T-cell (primary cell): ENCODE measurements around the gene MTFMT. TPM values are rescaled to one million over a fixed set of nuclear protein-coding genes. Genes with fewer than 3 reads are reported as not detected.
A peak's percentile ranks its signal among the peaks of the same experiment; 100 is the strongest.

Experiments used
- ATAC-seq, 4 experiments: fragments of 200-7000 bp in 3 of 4; fragments of 150-1000 bp in 1 of 4; cut with Tn5 transposase; replicated peaks in 1 of 4; 1 replicate in 3 of 4; 2 replicates in 1 of 4; pipeline ENCODE4 v1.10.0; 2021; ENCODE audit warnings: moderate library complexity in 3 of 4, mild to moderate bottlenecking in 2 of 4, moderate number of reproducible peaks in 1 of 4
- CTCF ChIA-PET, 2 donors: fragments of 300-600 bp; sonication (Branson Sonifier 250); formaldehyde crosslinking; loops; one replicate each; lab custom pipeline; 2022; ENCODE audit warnings: antibody characterized with exemption in 2 of 2; lab: Charles Lee
- POLR2A ChIA-PET, 2 donors: fragments of 300-600 bp; sonication (Branson Sonifier 250); formaldehyde crosslinking; loops; one replicate each; lab custom pipeline; 2022; ENCODE audit warnings: antibody characterized with exemption in 2 of 2; lab: Charles Lee
- DNase-seq, 35 experiments: peaks; one replicate each; pipeline versions ENCODE4 v3.0.0 to v3.0.0-alpha.2; 2013 to 2023
- H3K27ac ChIP-seq: one replicate; pipeline ENCODE4 v1.5.1; 2013; ENCODE audit warnings: low read length
- H3K27me3 ChIP-seq, 2 experiments: replicated peaks in 1 of 2; 1 replicate in 1 of 2; 2 replicates in 1 of 2; pipeline versions ENCODE4 v1.6.1 to v1.7.0; 2013; ENCODE audit warnings: low read length in 1 of 2, mixed read lengths in 1 of 2; ENCODE audit not compliant: control insufficient read depth in 2 of 2, insufficient read depth in 2 of 2; ENCODE audit errors: extremely low read depth in 1 of 2
- H3K36me3 ChIP-seq, 2 donors: 1 replicate in 1 of 2; 2 replicates in 1 of 2; pipeline versions ENCODE4 v1.6.1 to v1.7.0; 2013; ENCODE audit warnings: low read length in 1 of 2; ENCODE audit not compliant: control insufficient read depth in 2 of 2, insufficient read depth in 1 of 2; ENCODE audit errors: extremely low read depth in 1 of 2
- H3K4me1 ChIP-seq, 2 experiments: 1 replicate in 1 of 2; 2 replicates in 1 of 2; pipeline versions ENCODE4 v1.6.1 to v1.7.0; 2013; ENCODE audit warnings: low read length in 2 of 2, mixed read lengths in 1 of 2; ENCODE audit not compliant: insufficient read depth in 2 of 2, control insufficient read depth in 1 of 2; ENCODE audit errors: extremely low read depth in 1 of 2
- H3K4me3 ChIP-seq, 2 donors: 1 replicate in 1 of 2; 2 replicates in 1 of 2; pipeline versions ENCODE4 v1.5.1 to v1.7.0; 2013; ENCODE audit warnings: mild to moderate bottlenecking in 2 of 2, low read length in 1 of 2, moderate library complexity in 1 of 2; ENCODE audit not compliant: control insufficient read depth in 1 of 2; ENCODE audit errors: extremely low read depth in 1 of 2
- H3K9me3 ChIP-seq: 2 replicates; pipeline ENCODE4 v1.7.0; 2013
- H3K27ac Mint-ChIP-seq, 2 donors: one replicate each; pipeline ENCODE4 v1.8.0; 2020 to 2021; ENCODE audit warnings: mild to moderate bottlenecking in 2 of 2, mixed read lengths in 2 of 2
- H3K27me3 Mint-ChIP-seq, 2 donors: one replicate each; pipeline ENCODE4 v1.8.0; 2021 to 2022; ENCODE audit warnings: mixed read lengths in 2 of 2
- H3K36me3 Mint-ChIP-seq: one replicate; pipeline ENCODE4 v1.8.0; 2021; ENCODE audit warnings: mixed read lengths
- H3K4me1 Mint-ChIP-seq, 3 donors: one replicate each; pipeline ENCODE4 v1.8.0; 2020 to 2022; ENCODE audit warnings: mixed read lengths in 3 of 3, mild to moderate bottlenecking in 1 of 3
- H3K4me3 Mint-ChIP-seq, 3 donors: one replicate each; pipeline ENCODE4 v1.8.0; 2020 to 2022; ENCODE audit warnings: mild to moderate bottlenecking in 3 of 3, mixed read lengths in 3 of 3, moderate library complexity in 3 of 3
- H3K9me3 Mint-ChIP-seq, 3 donors: one replicate each; pipeline ENCODE4 v1.8.0; 2020 to 2022; ENCODE audit warnings: mixed read lengths in 3 of 3
- WGBS: methylation state at CpG from one replicate; pipeline ENCODE4 v1.1.5; 2013; ENCODE audit warnings: missing lambda C conversion rate; ENCODE audit not compliant: insufficient coverage; 5-methylcytosine and 5-hydroxymethylcytosine counted together
- total RNA-seq, 35 experiments: library from RNA in 6 of 35; stranded (reverse) in 6 of 35; fragments of 120-200 nt in 1 of 35; gene quantifications; one replicate each; pipeline versions ENCODE4 v1.2.1 to v1.2.4 and lab custom pipeline; 2013 to 2026

Gene MTFMT
- total RNA-seq, 5 donors from 2014 or later (not counting 1 experiment from before 2014, with no cell fraction given): 10.3 to 22.0 (median 19.2) TPM

DNA sequence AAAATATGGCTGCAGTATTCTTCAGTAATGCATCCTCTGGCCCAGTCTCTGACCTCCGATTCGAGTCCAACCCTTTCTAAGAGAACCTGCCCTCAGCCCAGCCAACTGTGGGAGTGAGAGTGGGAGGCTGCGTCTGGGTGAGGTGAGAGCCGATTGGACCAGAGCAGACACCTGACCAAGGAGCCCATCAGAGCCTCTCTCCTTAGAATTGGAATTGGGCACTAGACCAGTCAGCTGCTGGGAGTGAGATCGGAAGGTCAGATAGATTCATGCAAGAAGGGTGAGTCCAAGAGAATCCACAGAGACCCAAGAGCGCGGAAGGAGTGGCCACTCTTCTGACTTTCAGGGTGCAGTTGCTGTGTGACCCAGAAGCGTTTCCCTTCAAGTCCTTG lies 28.1 kb upstream of the MTFMT start:
- WGBS: 93% methylated on average over 3 of the region's 8 CpGs
- peaks cover 0 to 6% of the 10 kb centered on the region in 2 donors for H3K27me3 Mint-ChIP-seq

DNA sequence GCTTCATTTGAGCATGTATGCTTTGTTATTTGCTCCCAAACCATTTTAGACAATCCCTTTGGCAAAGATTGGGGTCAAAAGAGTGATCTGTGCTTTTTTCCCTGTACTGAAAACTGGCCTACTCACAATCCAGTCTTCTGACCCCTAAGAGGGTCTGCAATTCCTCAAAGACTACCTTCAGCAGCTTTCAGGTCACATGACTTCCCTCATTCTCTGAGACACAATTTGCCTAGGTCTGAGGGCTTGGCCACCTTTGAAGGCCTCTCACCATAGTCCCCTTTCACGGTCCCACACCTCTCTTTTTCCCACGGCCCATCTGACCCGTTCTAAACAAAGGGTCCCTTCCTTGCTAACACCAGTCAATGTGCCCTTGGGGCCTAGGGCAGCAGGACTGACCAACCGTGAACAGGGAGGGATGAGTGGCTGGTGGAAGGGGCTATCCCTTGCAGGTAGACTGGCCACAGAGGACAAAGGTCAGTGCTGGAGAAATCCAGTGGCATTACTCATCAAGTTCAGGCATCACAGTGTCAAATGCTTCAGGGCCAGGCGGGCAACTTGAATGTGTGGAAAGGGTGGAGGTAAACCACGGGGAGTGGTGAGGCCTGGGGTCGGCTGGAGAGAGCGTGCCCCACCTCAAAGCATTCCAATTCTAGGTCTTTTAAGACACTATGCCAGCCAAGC lies 27.6 kb upstream of the MTFMT start:
- H3K27me3 Mint-ChIP-seq: peaks cover 0 to 6% of the 10 kb centered on the region in 2 donors
- H3K4me3 ChIP-seq: no peak overlapping the region
- H3K9me3 ChIP-seq: no peaks in the 10 kb centered on the region
- CTCF ChIA-PET: interaction anchor here in 1 of 2 donors (0.5 kb wide), 1 partner anchor 863 kb away, joined by 8 read pairs; no protein-coding TSS in a partner anchor
- H3K4me1 ChIP-seq: no peaks in the 10 kb centered on the region
- no peak overlapping the region for H3K4me3 Mint-ChIP-seq
- DNase-seq: no peak
- POLR2A ChIA-PET: no interaction called here
- H3K36me3 ChIP-seq: peaks cover 0 to 3% of the 10 kb centered on the region in 2 donors
- peaks cover 0 to 14% of the 10 kb centered on the region in 2 experiments for H3K27me3 ChIP-seq
- peaks cover 0 to 2% (median 0%) of the 10 kb centered on the region in 3 donors for H3K4me1 Mint-ChIP-seq
- H3K9me3 Mint-ChIP-seq: peaks cover 0 to 3% (median 0%) of the 10 kb centered on the region in 3 donors
- 89% methylated on average over 1 of the region's 8 CpGs for WGBS
- no peaks in the 10 kb centered on the region for H3K36me3 Mint-ChIP-seq
- no peak overlapping the region for H3K27ac ChIP-seq
- no peak overlapping the region for H3K27ac Mint-ChIP-seq
- no peak for ATAC-seq

More for the DNA sequence above, 28.1 kb upstream of the MTFMT start:
- POLR2A ChIA-PET: no interaction called here
- Histone ChIP-seq H3K4me3 (no peak overlapping the region), H3K9me3 (no peaks in the 10 kb centered on the region), H3K4me1 (no peaks in the 10 kb centered on the region), H3K36me3 (peaks cover 0 to 3% of the 10 kb centered on the region in 2 donors), H3K27ac (no peak overlapping the region), H3K27me3 (peaks cover 0 to 14% of the 10 kb centered on the region in 2 experiments)
- H3K4me3 Mint-ChIP-seq: no peak overlapping the region
- no peak overlapping the region for H3K27ac Mint-ChIP-seq
- peaks cover 0 to 2% (median 0%) of the 10 kb centered on the region in 3 donors for H3K4me1 Mint-ChIP-seq
- DNase-seq (no peak), ATAC-seq (no peak)
- peaks cover 0 to 3% (median 0%) of the 10 kb centered on the region in 3 donors for H3K9me3 Mint-ChIP-seq
- H3K36me3 Mint-ChIP-seq: no peaks in the 10 kb centered on the region
- CTCF ChIA-PET: no interaction called here

GRCh38 chr15:65056106-65056505 lies 26.7 kb upstream of the MTFMT start:
- Histone ChIP-seq H3K4me1 (no peaks in the 10 kb centered on the region), H3K27ac (no peak overlapping the region), H3K27me3 (peaks cover 0 to 14% of the 10 kb centered on the region in 2 experiments), H3K36me3 (peaks cover 0 to 3% of the 10 kb centered on the region in 2 donors), H3K4me3 (no peak overlapping the region), H3K9me3 (no peaks in the 10 kb centered on the region)
- Mint-ChIP-seq H3K9me3 (peaks cover 0 to 3% (median 0%) of the 10 kb centered on the region in 3 donors), H3K4me1 (peaks cover 0 to 3% (median 0%) of the 10 kb centered on the region in 3 donors), H3K27me3 (peaks cover 0 to 5% of the 10 kb centered on the region in 2 donors), H3K36me3 (no peaks in the 10 kb centered on the region), H3K27ac (no peak overlapping the region), H3K4me3 (no peak overlapping the region)
- ChIA-PET CTCF (no interaction called here), POLR2A (no interaction called here)
- ATAC-seq (no peak), DNase-seq (no peak)
- 90% methylated on average over 5 of the region's 9 CpGs for WGBS

DNA sequence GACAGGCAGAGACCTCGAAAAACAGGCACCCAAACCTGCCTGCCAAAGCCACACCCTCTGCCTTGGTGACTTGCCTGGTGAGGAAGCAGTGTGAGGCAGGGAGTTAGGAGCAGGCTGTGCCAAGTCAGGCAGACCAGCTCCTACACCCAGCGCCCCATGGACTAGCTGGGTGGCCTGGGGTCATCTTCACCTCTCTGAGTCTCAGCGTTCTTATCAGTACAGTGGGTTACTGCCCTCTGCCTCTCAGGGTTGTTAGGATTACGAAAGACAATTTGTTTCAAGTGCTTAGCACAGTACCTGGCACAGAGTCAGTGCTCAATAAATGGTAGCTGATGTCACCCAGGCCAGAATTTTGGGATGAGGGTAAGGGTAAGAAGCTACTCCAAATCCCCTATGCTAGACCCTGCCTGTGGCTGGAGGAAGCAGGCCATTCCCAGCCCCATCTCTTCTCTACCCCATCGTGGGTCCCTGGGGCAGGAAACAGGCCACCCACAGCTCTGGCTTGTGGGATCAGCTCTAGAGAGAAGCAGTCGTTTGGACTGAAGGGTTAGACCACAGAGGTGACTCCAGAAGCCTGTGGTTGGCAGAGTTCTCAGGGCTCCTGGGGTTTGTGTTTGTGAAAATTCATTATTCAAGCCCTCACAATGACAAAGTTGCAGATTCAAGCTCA lies 25.9 kb upstream of the MTFMT start:
- no peak overlapping the region for H3K4me3 ChIP-seq
- Mint-ChIP-seq H3K27ac (no peak overlapping the region), H3K36me3 (no peaks in the 10 kb centered on the region), H3K4me1 (peaks cover 0 to 4% (median 1%) of the 10 kb centered on the region in 3 donors), H3K27me3 (peaks cover 0 to 2% of the 10 kb centered on the region in 2 donors), H3K9me3 (peaks cover 0 to 3% (median 0%) of the 10 kb centered on the region in 3 donors), H3K4me3 (no peak overlapping the region)
- H3K27me3 ChIP-seq: peaks cover 0 to 14% of the 10 kb centered on the region in 2 experiments
- no peaks in the 10 kb centered on the region for H3K9me3 ChIP-seq
- 80% methylated on average over 3 of the region's 6 CpGs for WGBS
- peaks cover 0 to 3% of the 10 kb centered on the region in 2 donors for H3K36me3 ChIP-seq
- H3K27ac ChIP-seq: no peak overlapping the region
- CTCF ChIA-PET: interaction anchor here (0.6 to 1.0 kb wide), 2 partner anchors 250 to 923 kb away, joined by 3 read pairs; no protein-coding TSS in a partner anchor
- ATAC-seq: no peak
- POLR2A ChIA-PET: no interaction called here
- DNase-seq: no peak
- no peaks in the 10 kb centered on the region for H3K4me1 ChIP-seq

DNA sequence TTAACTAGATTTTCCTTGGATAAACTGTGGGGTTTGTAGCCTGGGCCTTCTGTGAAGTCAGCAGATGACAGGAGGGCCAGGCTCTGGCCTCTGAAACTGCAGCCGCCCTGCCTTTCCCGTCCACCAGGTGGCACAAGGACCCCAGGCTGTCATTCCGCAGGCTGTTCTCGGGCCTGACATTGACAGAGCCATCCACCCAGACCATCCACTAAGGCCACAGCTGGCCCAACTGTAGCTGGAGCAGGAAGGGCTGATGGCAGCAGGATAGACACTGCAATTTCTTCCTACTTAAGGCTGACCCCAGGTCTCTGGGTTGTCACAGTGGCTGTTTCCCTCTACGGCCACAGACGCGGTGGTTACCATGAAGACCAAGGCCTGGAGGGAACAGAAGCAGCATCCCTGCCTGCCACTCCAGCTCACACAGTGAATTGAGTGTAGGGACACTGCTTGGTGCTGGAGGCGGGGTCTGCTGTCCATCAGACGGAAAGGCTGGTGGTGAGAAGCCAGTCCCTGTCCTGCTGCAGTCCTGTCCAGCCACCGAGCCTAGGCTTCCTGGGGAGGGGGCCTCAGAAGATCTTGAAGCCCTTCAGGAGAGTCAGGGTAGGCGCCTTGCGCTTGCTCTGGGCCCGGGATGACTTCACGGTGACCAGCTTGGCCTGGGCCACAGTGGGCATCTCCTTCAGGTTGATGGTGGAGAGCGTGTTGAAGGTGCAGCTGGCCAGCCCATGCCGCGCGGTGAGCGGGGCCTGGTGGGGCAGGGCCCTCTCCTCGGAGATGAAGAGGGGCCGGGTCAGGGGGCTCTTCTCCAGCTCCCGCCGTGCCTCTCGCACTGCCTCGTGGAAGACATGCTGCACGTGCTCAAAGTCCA lies 25.1 kb upstream of the MTFMT start:
- no peak overlapping the region for H3K27ac ChIP-seq
- CTCF ChIA-PET: interaction anchor here in 1 of 2 donors (1.0 kb wide), 1 partner anchor 251 kb away, joined by 3 read pairs; no protein-coding TSS in a partner anchor
- H3K4me1 Mint-ChIP-seq: peaks cover 6 to 12% (median 8%) of the 10 kb centered on the region in 3 donors

More for the DNA sequence above, 25.1 kb upstream of the MTFMT start:
- Mint-ChIP-seq H3K27me3 (peaks cover 0 to 2% of the 10 kb centered on the region in 2 donors), H3K36me3 (no peaks in the 10 kb centered on the region), H3K27ac (no peak overlapping the region), H3K9me3 (no peaks in the 10 kb centered on the region), H3K4me3 (no peak overlapping the region)
- peaks cover 0 to 3% of the 10 kb centered on the region in 2 donors for H3K36me3 ChIP-seq
- ATAC-seq (peak in 2 of 4 experiments; percentile 43 to 48), DNase-seq (peak in 33 of 35 experiments; percentile 9 to 66 (median 34))
- no peaks in the 10 kb centered on the region for H3K9me3 ChIP-seq
- POLR2A ChIA-PET: no interaction called here
- WGBS: 76% methylated on average over 25 of the region's 26 CpGs
- peaks cover 0 to 5% of the 10 kb centered on the region in 2 experiments for H3K4me1 ChIP-seq
- H3K27me3 ChIP-seq: peaks cover 0 to 15% of the 10 kb centered on the region in 2 experiments
- no peak overlapping the region for H3K4me3 ChIP-seq
